Transverse colon (tissue), 4 donors: ENCODE data around the gene ZFAND2A. TPM values are rescaled to one million over a fixed set of nuclear protein-coding genes. Genes with fewer than 3 reads are reported as not detected.

Source experiments
- DNase-seq: peaks from one replicate; pipeline ENCODE4 v3.0.0-alpha.2; 2019
- H3K27ac ChIP-seq, 4 donors: fragments of 200-600 bp; sonication (generic); 2 replicates each; pipeline ENCODE4 v1.5.1; 2016 to 2018; ENCODE audit warnings: inconsistent platforms in 4 of 4
- H3K27me3 ChIP-seq: fragments of 200-600 bp; sonication (generic); 2 replicates; pipeline ENCODE4 v1.5.1; 2017; ENCODE audit warnings: inconsistent platforms
- H3K36me3 ChIP-seq, 4 donors: fragments of 200-600 bp; sonication (generic); 2 replicates each; pipeline ENCODE4 v1.5.1; 2017 to 2019; ENCODE audit warnings: inconsistent platforms in 4 of 4
- H3K4me1 ChIP-seq, 4 donors: fragments of 200-600 bp; sonication (generic); 2 replicates each; pipeline ENCODE4 v1.5.1; 2017 to 2020; ENCODE audit warnings: inconsistent platforms in 4 of 4
- H3K4me3 ChIP-seq, 4 donors: fragments of 200-600 bp; sonication (generic); 1 replicate in 1 of 4; 2 replicates in 3 of 4; pipeline versions ENCODE4 v1.5.1 to v1.6.1; 2017 to 2019; ENCODE audit warnings: inconsistent platforms in 4 of 4
- H3K9me3 ChIP-seq, 2 donors: fragments of 200-600 bp; sonication (generic); 2 replicates each; pipeline ENCODE4 v1.5.1; 2017 to 2019; ENCODE audit warnings: inconsistent platforms in 2 of 2
- CTCF ChIP-seq, 5 experiments: fragments of 200-600 bp in 3 of 5; fragments of 450-650 bp in 2 of 5; sonication (generic) in 3 of 5; IDR thresholded peaks; 1 replicate in 2 of 5; 2 replicates in 3 of 5; pipeline ENCODE4 v1.5.1; 2016 to 2017; ENCODE audit warnings: antibody characterized with exemption in 5 of 5, inconsistent platforms in 3 of 5, mild to moderate bottlenecking in 2 of 5, moderate library complexity in 1 of 5
- EP300 ChIP-seq: sonication (generic); formaldehyde crosslinking; IDR thresholded peaks from one replicate; pipeline ENCODE4 v1.6.1; 2017; ENCODE audit warnings: antibody characterized with exemption, low read depth
- POLR2A ChIP-seq: fragments of 450-650 bp; IDR thresholded peaks from one replicate; pipeline ENCODE4 v1.6.1; 2016; ENCODE audit warnings: antibody characterized with exemption, mild to moderate bottlenecking, moderate library complexity
- POLR2AphosphoS5 ChIP-seq, 3 donors: sonication (generic); formaldehyde crosslinking; IDR thresholded peaks; one replicate each; pipeline ENCODE4 v1.6.1; 2016; ENCODE audit warnings: antibody characterized with exemption in 3 of 3
- WGBS, 2 donors: methylation state at CpG; one replicate each; pipeline ENCODE4 v1.1.5; 2018; ENCODE audit warnings: low coverage in 1 of 2; 5-methylcytosine and 5-hydroxymethylcytosine counted together
- in situ Hi-C, 4 donors: fragments of 200-750 bp; cut with MboI; loops; one replicate each; pipeline versions ENCODE4 v1.15.0 to v1.15.1; 2017; ENCODE audit warnings: low sequenced_read_pairs in 3 of 4, low pct_ligation_motif_present in 1 of 4, low pct_unique_long_range_greater_than_20kb in 1 of 4
- intact Hi-C: fragments of 100-400 bp; cut with DNase I; formaldehyde crosslinking; loops from one replicate; pipeline ENCODE4 v1.15.1; 2023; ENCODE audit warnings: low total_unique reads
- total RNA-seq, 4 donors: library from RNA; depleted of rRNA; stranded (reverse); fragments of >200 nt; gene quantifications; one replicate each; pipeline ENCODE4 v1.1.0, GENCODE V29; 2016

Gene ZFAND2A
- total RNA-seq, 4 donors from 2014 or later = 33.3 to 124 (median 53.1) TPM

- 29 to 60% methylated on average over 1 to 26 of the region's 44 CpGs for WGBS, 2 donors
- H3K4me3 ChIP-seq = peak overlapping the region in 2 of 4 donors; percentile 13 to 37
- in situ Hi-C loops = no loop called here
- H3K36me3 ChIP-seq = no peaks in the 10 kb centered on the region
- peak; percentile 90 for DNase-seq
- H3K9me3 ChIP-seq = no peaks in the 10 kb centered on the region
- H3K27me3 ChIP-seq = peaks cover 6% of the 10 kb centered on the region
- TF ChIP-seq CTCF (IDR thresholded peaks at IDR 0.05) = peak; percentile 95 to 99 (median 95)
- no peak for TF ChIP-seq EP300
- no peak for TF ChIP-seq POLR2A
- H3K4me1 ChIP-seq = peaks cover 6 to 14% (median 10%) of the 10 kb centered on the region in 4 donors
- intact Hi-C loops = loop anchor here (10.0 kb wide), 1 partner anchor 91 kb away; the partner anchor contains the start of gene GPER1
- H3K27ac ChIP-seq = peak overlapping the region in 3 of 4 donors; percentile 21 to 47 (median 37)
Observed at GRCh38 chr7:1175967-1176851, 16.2 kb upstream of the ZFAND2A start.

GRCh38 chr7:1175597-1175966 is 15.6 kb upstream of the ZFAND2A start:
- no peak for TF ChIP-seq EP300
- no peak for TF ChIP-seq POLR2A
- TF ChIP-seq CTCF (IDR thresholded peaks at IDR 0.05) = no peak
- no peak for TF ChIP-seq POLR2AphosphoS5 (IDR thresholded peaks at IDR 0.05)
- in situ Hi-C loops (no loop called here), intact Hi-C loops (loop anchor here (10.0 kb wide), 1 partner anchor 91 kb away; the partner anchor contains the start of gene GPER1)
- Histone ChIP-seq H3K36me3 (no peaks in the 10 kb centered on the region), H3K4me3 (peak overlapping the region in 1 of 4 donors; percentile 37), H3K9me3 (no peaks in the 10 kb centered on the region), H3K4me1 (peaks cover 6 to 14% (median 10%) of the 10 kb centered on the region in 4 donors), H3K27ac (peak overlapping the region in 3 of 4 donors; percentile 21 to 47 (median 37)), H3K27me3 (peaks cover 4% of the 10 kb centered on the region)
- WGBS, 2 donors = 94% methylated on average over 15 of the region's 15 CpGs; no CpG with 5 or more reads in 1 of the 2 donors
- no peak for DNase-seq

GRCh38 chr7:1174881-1175596 is 15.0 kb upstream of the ZFAND2A start:
- in situ Hi-C loops = loop anchor here in 2 of 4 donors (25.0 kb wide), 1 partner anchor 188 kb away; the partner anchor contains the start of genes COX19 (in 2 of the 2) and CYP2W1 (in 2 of the 2)
- DNase-seq = no peak

More at GRCh38 chr7:1174881-1175596, 15.0 kb upstream of the ZFAND2A start:
- H3K27ac ChIP-seq = no peak overlapping the region
- peaks cover 4% of the 10 kb centered on the region for H3K27me3 ChIP-seq
- no peaks in the 10 kb centered on the region for H3K36me3 ChIP-seq
- whole genome bisulfite sequencing, 2 donors = 95 to 100% methylated on average over 1 to 25 of the region's 29 CpGs
- TF ChIP-seq POLR2AphosphoS5 (IDR thresholded peaks at IDR 0.05) = no peak
- TF ChIP-seq CTCF (IDR thresholded peaks at IDR 0.05) = no peak
- intact Hi-C loops = loop anchor here (10.0 kb wide), 1 partner anchor 90 kb away; the partner anchor contains the start of gene GPER1
- peaks cover 6 to 14% (median 10%) of the 10 kb centered on the region in 4 donors for H3K4me1 ChIP-seq
- no peak overlapping the region for H3K4me3 ChIP-seq
- no peaks in the 10 kb centered on the region for H3K9me3 ChIP-seq
